ENCODE data around the gene APMAP.

- no peak for TF ChIP-seq TAF1 (IDR thresholded peaks at IDR 0.05; ENCODE audit: borderline replicate concordance, insufficient read depth, low read length)
- no peak for TF ChIP-seq POLR2AphosphoS5 (IDR thresholded peaks at IDR 0.05; ENCODE audit: low read depth, low read length)
- TF ChIP-seq REST (IDR thresholded peaks at IDR 0.05; ENCODE audit: insufficient read depth in 1 of 2, low read depth in 2 of 2, low read length in 2 of 2), result no peak
- no peak for TF ChIP-seq FOXP2 (optimal IDR thresholded peaks at IDR 0.05; ENCODE audit: borderline replicate concordance, extremely low read depth, extremely low read length, insufficient read depth)
These were observed 4.2 kb upstream of the APMAP start for GRCh38 chr20:24996449-24997377.

Data from PFSK-1 (cell line).